HL-60 (cell line): ENCODE measurements around the gene HSDL1.

ENCODE experiments used
- GABPA ChIP-seq: IDR thresholded peaks from 2 replicates; pipeline ENCODE4 v1.6.1; 2012; ENCODE audit warnings: low read depth
- POLR2AphosphoS5 ChIP-seq: IDR thresholded peaks from 2 replicates; pipeline ENCODE4 v1.6.1; 2012; ENCODE audit warnings: low read depth
- REST ChIP-seq: IDR thresholded peaks from 2 replicates; pipeline ENCODE4 v1.6.1; 2012; ENCODE audit warnings: low read depth; ENCODE audit not compliant: insufficient replicate concordance
- TF ChIP-seq, protein P1 (sequence below): IDR thresholded peaks from one replicate; pipeline ENCODE4 v1.5.1; 2011; ENCODE audit warnings: low read length, control low read depth, inconsistent platforms; ENCODE audit not compliant: insufficient read depth

DNA sequence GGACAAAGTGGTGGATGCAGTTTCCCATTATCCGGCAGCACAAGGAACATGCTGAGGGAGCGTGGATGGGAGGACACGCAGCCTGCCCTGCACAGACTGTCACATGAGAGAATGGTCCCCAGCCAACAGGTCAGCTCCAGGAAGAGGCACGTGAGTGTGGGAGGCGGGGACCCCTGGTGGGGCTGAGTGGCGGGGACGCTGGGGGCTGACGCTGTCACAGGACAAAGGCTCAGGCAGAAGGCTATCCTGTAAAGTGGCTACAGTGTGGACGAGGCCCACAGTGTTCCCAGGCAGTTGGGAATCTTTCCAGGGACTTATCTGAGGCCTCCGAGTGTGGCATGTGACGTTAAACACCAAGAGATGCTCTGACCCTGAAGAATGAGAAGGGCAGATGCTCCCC is 58.6 kb downstream of the HSDL1 start:
- TF ChIP-seq, protein P1, sequence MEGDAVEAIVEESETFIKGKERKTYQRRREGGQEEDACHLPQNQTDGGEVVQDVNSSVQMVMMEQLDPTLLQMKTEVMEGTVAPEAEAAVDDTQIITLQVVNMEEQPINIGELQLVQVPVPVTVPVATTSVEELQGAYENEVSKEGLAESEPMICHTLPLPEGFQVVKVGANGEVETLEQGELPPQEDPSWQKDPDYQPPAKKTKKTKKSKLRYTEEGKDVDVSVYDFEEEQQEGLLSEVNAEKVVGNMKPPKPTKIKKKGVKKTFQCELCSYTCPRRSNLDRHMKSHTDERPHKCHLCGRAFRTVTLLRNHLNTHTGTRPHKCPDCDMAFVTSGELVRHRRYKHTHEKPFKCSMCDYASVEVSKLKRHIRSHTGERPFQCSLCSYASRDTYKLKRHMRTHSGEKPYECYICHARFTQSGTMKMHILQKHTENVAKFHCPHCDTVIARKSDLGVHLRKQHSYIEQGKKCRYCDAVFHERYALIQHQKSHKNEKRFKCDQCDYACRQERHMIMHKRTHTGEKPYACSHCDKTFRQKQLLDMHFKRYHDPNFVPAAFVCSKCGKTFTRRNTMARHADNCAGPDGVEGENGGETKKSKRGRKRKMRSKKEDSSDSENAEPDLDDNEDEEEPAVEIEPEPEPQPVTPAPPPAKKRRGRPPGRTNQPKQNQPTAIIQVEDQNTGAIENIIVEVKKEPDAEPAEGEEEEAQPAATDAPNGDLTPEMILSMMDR, result no peak
- TF ChIP-seq REST (no peak), GABPA (no peak), POLR2AphosphoS5 (no peak)
